Esophagus muscularis mucosa (tissue), 4 donors: ENCODE data around the gene FCGBP. TPM values are rescaled to one million over a fixed set of nuclear protein-coding genes. Genes with fewer than 3 reads are reported as not detected.
A peak's percentile ranks its signal among the peaks of the same experiment; 100 is the strongest.
"Not testable (repeated sequence)": the region's sequence is repeated elsewhere in the genome, so short reads cannot be mapped to it uniquely, and the experiment has no call there.

ENCODE experiments used
- DNase-seq: peaks from one replicate; pipeline ENCODE4 v3.0.0-alpha.2; 2017; ENCODE audit errors: extremely low spot score
- H3K27ac ChIP-seq, 4 donors: fragments of 200-600 bp; sonication (generic); replicated peaks in 1 of 4; 1 replicate in 3 of 4; 2 replicates in 1 of 4; pipeline ENCODE4 v1.5.1; 2016 to 2019; ENCODE audit warnings: mild to moderate bottlenecking in 1 of 4
- H3K27me3 ChIP-seq, 4 donors: fragments of 200-600 bp; sonication (generic); one replicate each; pipeline versions ENCODE4 v1.5.1 to v1.6.0; 2016 to 2019
- H3K36me3 ChIP-seq, 4 donors: fragments of 200-600 bp; sonication (generic); one replicate each; pipeline ENCODE4 v1.5.1; 2016 to 2019
- H3K4me1 ChIP-seq, 4 donors: fragments of 200-600 bp; sonication (generic); one replicate each; pipeline ENCODE4 v1.5.1; 2016 to 2019
- H3K4me3 ChIP-seq, 4 donors: fragments of 200-600 bp; sonication (generic); 1 replicate in 2 of 4; 2 replicates in 2 of 4; pipeline ENCODE4 v1.5.1; 2016 to 2019; ENCODE audit warnings: mild to moderate bottlenecking in 4 of 4, moderate library complexity in 1 of 4
- H3K9me3 ChIP-seq, 4 donors: fragments of 200-600 bp; sonication (generic); 1 replicate in 3 of 4; 2 replicates in 1 of 4; pipeline ENCODE4 v1.5.1; 2016 to 2019
- EP300 ChIP-seq: sonication (generic); formaldehyde crosslinking; IDR thresholded peaks from one replicate; pipeline ENCODE4 v1.6.1; 2017; ENCODE audit warnings: antibody characterized with exemption
- POLR2A ChIP-seq: fragments of 450-650 bp; IDR thresholded peaks from one replicate; pipeline ENCODE4 v1.6.1; 2017; ENCODE audit warnings: antibody characterized with exemption, moderate library complexity, mild to moderate bottlenecking, low read depth
- POLR2AphosphoS5 ChIP-seq, 2 donors: sonication (generic); formaldehyde crosslinking; IDR thresholded peaks; one replicate each; pipeline ENCODE4 v1.6.1; 2017; ENCODE audit warnings: antibody characterized with exemption in 2 of 2
- WGBS: methylation state at CpG from one replicate; pipeline ENCODE4 v1.1.5; 2018; 5-methylcytosine and 5-hydroxymethylcytosine counted together
- intact Hi-C: fragments of 100-400 bp; cut with DNase I; formaldehyde crosslinking; loops from one replicate; pipeline ENCODE4 v1.15.1; 2023
- total RNA-seq, 4 donors: library from RNA; depleted of rRNA; stranded (reverse); fragments of >200 nt; gene quantifications; one replicate each; pipeline versions ENCODE4 v1.1.0 to v1.2.1, GENCODE V29; 2016
- TF ChIP-seq, protein P1 (sequence below), 3 experiments: fragments of 200-600 bp in 2 of 3; fragments of 450-650 bp in 1 of 3; sonication (generic) in 2 of 3; IDR thresholded peaks; one replicate each; pipeline ENCODE4 v1.5.1; 2017 to 2019; ENCODE audit warnings: antibody characterized with exemption in 3 of 3, mild to moderate bottlenecking in 2 of 3, moderate library complexity in 1 of 3

The FCGBP gene
- total RNA-seq, 4 donors from 2014 or later = 2.1 to 8.1 (median 4.4) TPM

DNA sequence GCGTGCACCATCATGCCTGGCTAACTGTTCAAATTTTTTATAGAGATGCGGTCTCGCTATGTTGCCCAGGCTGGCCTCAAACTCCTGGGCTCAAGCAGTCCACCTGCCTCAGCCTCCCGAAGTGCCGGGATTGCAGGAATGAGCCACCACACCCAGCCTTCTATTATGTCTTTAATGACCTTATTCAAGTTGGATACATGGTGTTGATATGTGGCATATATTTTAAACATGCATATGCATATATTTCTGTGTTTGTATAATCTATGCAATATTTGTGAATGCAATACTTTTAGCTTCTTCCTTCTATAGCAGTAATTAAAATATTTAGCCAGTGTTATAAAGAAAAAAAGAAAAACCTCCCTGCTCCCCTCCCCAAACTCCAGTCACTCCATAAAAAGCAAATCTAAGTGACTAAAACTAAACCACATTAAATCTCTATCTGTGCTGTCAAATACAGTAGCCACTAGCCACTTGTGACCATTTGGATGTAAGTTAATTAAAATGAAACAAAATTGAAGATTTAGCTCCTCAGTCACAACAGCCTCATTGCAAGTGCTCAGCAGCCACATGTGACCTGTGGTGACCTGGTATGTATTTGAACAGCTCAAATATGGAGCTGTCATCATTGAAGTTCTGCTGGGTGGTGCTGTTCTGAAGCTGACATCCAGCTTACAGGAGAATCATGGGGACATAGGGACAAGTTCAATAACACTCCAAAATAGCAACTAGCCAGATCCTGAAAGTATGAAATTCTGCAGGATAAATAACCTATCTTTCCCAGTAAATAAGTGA is 27.4 kb downstream of the FCGBP start:
- WGBS = 90% methylated on average over 3 of the region's 5 CpGs
- Histone ChIP-seq H3K27ac (no peak overlapping the region), H3K27me3 (no peaks in the 10 kb centered on the region), H3K9me3 (no peaks in the 10 kb centered on the region), H3K4me3 (no peak overlapping the region), H3K4me1 (no peaks in the 10 kb centered on the region), H3K36me3 (no peaks in the 10 kb centered on the region)
- intact Hi-C loops = no loop called here
- TF ChIP-seq POLR2A = no peak
- DNase-seq = no peak

DNA sequence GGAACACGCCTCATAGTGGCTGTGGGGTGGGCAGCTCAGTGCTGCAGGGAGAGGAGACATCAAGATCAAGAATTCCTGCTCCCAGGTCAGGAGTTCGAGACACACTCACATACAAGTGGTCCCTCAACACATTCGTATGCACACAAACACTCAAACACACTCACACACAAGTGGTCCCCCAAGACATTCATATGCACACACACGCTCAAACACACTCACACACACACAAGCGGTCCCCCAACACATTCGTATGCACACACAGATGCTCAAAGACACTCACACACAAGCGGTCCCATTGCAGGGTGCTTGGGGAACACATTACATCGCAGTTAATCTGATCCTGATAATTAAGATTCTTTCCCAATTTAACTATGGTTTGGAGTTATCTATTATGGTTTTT is 28.2 kb downstream of the FCGBP start:
- Histone ChIP-seq H3K27ac (no peak overlapping the region), H3K9me3 (no peaks in the 10 kb centered on the region), H3K27me3 (no peaks in the 10 kb centered on the region), H3K36me3 (no peaks in the 10 kb centered on the region), H3K4me1 (no peaks in the 10 kb centered on the region), H3K4me3 (no peak overlapping the region)
- TF ChIP-seq EP300 = no peak
- TF ChIP-seq, protein P1, sequence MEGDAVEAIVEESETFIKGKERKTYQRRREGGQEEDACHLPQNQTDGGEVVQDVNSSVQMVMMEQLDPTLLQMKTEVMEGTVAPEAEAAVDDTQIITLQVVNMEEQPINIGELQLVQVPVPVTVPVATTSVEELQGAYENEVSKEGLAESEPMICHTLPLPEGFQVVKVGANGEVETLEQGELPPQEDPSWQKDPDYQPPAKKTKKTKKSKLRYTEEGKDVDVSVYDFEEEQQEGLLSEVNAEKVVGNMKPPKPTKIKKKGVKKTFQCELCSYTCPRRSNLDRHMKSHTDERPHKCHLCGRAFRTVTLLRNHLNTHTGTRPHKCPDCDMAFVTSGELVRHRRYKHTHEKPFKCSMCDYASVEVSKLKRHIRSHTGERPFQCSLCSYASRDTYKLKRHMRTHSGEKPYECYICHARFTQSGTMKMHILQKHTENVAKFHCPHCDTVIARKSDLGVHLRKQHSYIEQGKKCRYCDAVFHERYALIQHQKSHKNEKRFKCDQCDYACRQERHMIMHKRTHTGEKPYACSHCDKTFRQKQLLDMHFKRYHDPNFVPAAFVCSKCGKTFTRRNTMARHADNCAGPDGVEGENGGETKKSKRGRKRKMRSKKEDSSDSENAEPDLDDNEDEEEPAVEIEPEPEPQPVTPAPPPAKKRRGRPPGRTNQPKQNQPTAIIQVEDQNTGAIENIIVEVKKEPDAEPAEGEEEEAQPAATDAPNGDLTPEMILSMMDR (IDR thresholded peaks at IDR 0.05) = no peak
- TF ChIP-seq POLR2AphosphoS5 (IDR thresholded peaks at IDR 0.05) = no peak
- TF ChIP-seq POLR2A = no peak
- WGBS = 89% methylated on average over 7 of the region's 8 CpGs
- no peak for DNase-seq
- intact Hi-C loops = no loop called here

DNA sequence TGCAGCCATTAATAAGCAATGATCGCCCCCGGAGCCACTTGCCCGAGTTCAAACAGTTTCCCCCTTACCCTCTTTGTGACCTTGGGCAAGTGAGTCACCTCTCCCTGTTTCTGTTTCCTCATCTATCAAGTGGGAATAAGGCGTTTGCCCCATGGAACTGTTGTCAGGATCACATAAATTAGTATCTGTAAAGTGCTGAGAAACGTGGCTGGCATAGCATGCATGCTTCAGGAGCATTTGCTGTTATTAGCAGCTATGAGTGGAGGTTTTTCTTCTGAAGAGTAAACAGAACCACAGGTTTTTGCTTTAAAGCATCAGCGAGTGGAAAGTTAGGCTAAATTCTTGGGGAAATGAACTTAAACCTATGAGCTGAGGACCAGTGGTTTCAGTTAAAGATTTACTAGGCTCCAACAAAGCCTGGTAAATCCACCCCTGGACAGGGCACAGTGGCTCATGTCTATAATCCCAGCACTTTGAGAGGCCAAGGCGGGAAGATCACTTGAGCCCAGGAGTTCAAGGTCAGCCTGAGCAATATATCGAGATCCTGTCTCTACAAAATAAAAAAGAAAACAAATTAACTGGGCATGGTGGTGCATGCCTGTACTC is 30.8 kb downstream of the FCGBP start:
- 47% methylated on average over 3 of the region's 8 CpGs for WGBS
- H3K27me3 ChIP-seq, intact Hi-C loops, H3K9me3 ChIP-seq, H3K4me3 ChIP-seq, DNase-seq, H3K36me3 ChIP-seq, H3K4me1 ChIP-seq, H3K27ac ChIP-seq: not testable (repeated sequence)

DNA sequence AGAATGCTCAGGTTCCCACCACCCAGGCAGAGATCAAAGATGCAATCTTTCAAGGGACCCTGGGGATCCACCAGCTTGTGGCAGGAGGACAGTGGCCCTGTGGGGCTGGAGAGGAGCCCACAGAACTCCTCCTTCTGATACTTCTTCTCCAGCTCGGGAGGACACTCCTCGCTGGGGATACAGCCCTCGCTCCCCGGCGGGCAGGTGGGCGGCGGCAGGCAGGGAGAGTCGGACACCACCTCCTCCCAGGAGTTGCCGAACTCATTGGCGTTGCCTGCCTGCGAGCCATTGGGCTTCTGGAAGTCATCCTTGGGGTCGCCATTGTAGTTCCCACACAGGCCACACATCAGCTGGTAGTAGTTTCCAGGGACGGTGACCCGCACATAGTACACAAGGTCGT is 32.1 kb downstream of the FCGBP start:
- DNase-seq, H3K9me3 ChIP-seq, H3K4me1 ChIP-seq, intact Hi-C loops, H3K36me3 ChIP-seq, H3K27me3 ChIP-seq, H3K4me3 ChIP-seq, H3K27ac ChIP-seq: not testable (repeated sequence)
- 85% methylated on average over 4 of the region's 15 CpGs for WGBS

DNA sequence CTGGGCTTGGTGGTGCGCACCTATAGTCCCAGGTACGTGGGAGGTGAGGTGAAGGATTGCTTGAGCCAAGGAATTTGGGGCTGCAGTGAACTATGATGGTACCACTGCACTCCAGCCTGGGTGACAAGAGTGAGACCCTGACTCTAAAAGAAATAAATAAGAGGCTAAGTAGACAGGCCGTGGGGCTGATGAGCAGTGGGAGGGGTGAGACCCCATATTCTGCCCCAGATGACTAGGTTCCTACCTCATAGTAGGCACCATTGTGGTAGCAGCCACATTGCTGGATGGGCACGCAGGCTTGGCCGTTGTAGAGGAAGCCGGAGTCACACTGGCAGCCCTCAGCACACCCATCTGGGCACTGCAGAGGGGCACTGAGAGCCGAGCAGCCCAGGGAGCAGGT is 32.8 kb downstream of the FCGBP start:
- DNase-seq, H3K4me1 ChIP-seq, intact Hi-C loops, H3K27me3 ChIP-seq, H3K9me3 ChIP-seq, H3K27ac ChIP-seq, H3K4me3 ChIP-seq, H3K36me3 ChIP-seq: not testable (repeated sequence)
- 78% methylated on average over 1 of the region's 7 CpGs for WGBS

DNA sequence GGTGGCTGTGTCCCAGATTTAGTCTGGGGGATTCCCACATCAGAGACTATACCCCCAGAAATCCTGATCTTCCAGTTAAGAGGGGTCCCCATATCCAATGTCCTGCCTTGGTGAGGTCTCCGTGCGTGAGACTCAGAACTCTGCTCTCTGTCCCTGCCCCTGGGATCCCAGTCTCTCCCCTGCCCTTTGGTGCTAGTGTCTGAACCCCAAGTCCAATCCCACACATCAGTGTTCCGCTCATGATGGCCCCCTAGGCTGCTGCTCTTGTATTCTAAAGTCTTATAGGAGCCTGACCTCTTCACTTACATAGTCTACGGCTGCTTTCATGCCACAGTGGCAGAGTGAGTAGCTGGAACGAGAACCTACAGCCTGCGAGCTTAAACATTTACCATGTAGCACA is 35.6 kb downstream of the FCGBP start:
- H3K36me3 ChIP-seq, H3K9me3 ChIP-seq, intact Hi-C loops, H3K27ac ChIP-seq, H3K4me3 ChIP-seq, H3K4me1 ChIP-seq, DNase-seq, H3K27me3 ChIP-seq: not testable (repeated sequence)
- WGBS = 22% methylated on average over 2 of the region's 6 CpGs

DNA sequence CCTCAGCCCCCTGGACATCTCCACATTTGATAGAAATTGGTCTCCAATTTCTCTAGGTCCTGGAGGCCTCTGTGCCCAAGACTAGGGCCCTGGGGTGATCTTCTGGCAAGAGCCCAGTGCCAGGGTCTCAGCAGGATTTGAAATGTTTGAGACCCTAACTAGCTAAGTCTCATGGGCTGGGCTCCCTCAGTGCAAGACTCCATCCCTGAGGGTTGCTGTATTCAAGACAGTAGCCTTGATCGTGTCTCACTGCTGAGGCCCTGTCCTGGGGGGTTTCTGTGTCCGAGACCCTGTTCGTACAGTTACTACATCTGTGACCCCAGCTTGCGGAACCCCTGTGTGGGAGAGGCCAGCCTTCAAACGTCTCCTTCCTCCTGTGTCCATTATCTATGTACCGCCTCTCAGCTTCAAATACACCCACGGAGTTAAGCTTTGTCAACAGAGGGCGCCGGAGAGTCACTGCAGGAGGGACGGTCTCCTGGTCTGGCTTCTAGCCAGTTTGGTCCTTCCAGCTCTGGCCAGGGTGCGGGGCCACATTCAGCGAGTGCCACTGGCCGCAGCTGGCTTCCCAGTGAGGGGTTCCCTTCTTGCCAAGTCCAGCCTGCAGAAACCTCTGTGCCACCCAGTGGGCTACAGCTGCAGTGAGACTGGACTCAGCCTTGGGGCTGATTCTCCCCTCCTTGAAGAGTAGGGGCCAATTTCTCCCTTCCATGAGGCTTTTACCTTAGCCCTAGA is 36.8 kb downstream of the FCGBP start:
- H3K36me3 ChIP-seq, H3K4me3 ChIP-seq, H3K27me3 ChIP-seq, DNase-seq, H3K9me3 ChIP-seq, intact Hi-C loops, H3K4me1 ChIP-seq, H3K27ac ChIP-seq: not testable (repeated sequence)
- TF ChIP-seq, protein P1 (IDR thresholded peaks at IDR 0.05) = peak in 1 of 3 experiments; percentile 32
- 20% methylated on average over 3 of the region's 13 CpGs for WGBS

DNA sequence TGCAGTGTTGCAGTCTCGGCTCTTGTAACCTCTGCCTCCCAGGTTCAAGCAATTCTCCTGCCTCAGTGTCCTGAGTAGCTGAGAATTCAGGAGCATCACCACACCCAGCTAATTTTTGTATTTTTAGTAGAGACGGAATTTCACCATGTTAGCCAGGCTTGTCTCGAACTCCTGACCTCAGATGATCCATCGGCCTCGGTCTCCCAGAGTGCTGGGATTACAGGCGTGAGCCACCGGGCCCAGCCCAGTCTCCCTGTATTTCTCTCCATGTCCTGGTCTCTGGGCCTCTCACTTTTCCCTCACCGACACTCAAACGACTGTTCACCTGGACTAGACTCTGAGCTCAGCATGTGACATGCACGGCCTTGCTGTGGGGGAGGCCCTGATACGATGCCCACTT is 39.3 kb downstream of the FCGBP start:
- H3K4me1 ChIP-seq, H3K4me3 ChIP-seq, intact Hi-C loops, DNase-seq, H3K36me3 ChIP-seq, H3K27ac ChIP-seq, H3K9me3 ChIP-seq: not testable (repeated sequence)
- H3K27me3 ChIP-seq = peaks cover 0 to 30% (median 10%) of the 10 kb centered on the region in 4 donors
- WGBS = 89% methylated on average over 10 of the region's 11 CpGs

DNA sequence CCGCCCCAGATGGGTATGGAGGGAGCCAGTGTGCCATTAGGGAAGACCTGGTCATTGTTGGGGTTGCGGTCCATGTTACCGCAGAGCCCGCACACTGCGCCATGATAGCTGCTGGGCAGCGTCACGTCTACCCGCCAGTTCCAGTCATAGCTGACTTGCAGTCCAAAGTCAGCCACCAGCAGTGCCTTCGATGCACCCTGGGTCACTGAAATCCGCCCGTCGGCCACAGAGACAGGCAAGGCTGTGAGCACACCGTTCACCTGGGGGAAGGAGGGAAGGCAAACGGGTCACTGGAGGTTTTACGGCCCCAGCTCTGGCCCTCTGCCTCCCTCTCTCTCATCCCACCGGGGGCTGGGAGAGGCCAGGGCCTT is 40.2 kb downstream of the FCGBP start:
- DNase-seq, H3K4me3 ChIP-seq, intact Hi-C loops, H3K27ac ChIP-seq, H3K36me3 ChIP-seq, H3K9me3 ChIP-seq, H3K4me1 ChIP-seq: not testable (repeated sequence)
- peaks cover 0 to 30% (median 10%) of the 10 kb centered on the region in 4 donors for H3K27me3 ChIP-seq
- WGBS = 80% methylated on average over 1 of the region's 16 CpGs
